Measurements from ENCODE around the gene ITGA5.

DNA sequence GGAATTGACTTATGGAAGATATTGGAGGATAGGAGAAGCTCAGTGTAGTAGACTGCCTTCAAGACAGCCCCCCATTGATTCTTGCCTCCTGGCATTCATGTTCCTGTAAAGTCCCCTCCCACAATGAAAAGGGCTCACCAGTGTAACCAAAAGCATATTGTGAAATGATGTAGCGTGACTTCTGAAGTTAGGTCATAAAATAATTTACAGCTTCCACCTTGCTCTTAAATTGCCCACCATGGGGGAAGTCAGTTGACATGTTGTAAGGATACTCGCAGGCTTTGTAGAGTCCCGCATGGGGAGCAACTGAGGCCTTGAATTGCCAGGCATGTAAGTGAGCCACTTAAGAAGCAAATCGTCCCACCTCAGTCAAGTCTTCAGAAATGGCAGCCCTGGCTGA, 29.3 kb upstream of the ITGA5 start:
- no peak for TF ChIP-seq POLR2A (IDR thresholded peaks at IDR 0.05)
- TF ChIP-seq CTCF (IDR thresholded peaks at IDR 0.05) = no peak
